MM.1S (cell line): ENCODE data around the gene KYNU.

ENCODE experiments used
- CTCF ChIP-seq: fragments of 300-600 bp; sonication (generic); IDR thresholded peaks from 2 replicates; pipeline ENCODE4 v1.5.1; 2016; ENCODE audit warnings: antibody characterized with exemption, low read length, mixed read lengths
- EZH2 ChIP-seq: fragments of 300-600 bp; sonication (generic); optimal IDR thresholded peaks from 2 replicates; pipeline ENCODE3; 2017; ENCODE audit warnings: low read depth, mild to moderate bottlenecking, antibody characterized with exemption, low read length, mixed read lengths

- no peak for TF ChIP-seq CTCF
- no peak for TF ChIP-seq EZH2
These were observed 3.1 kb upstream of the KYNU start for GRCh38 chr2:142874293-142874814.
